GM12864 (cell line): ENCODE data around the gene SLC19A1.

ENCODE experiments used
- DNase-seq: peaks from one replicate; pipeline ENCODE4 v3.0.0-alpha.2; 2011; ENCODE audit warnings: low read depth
- H3K4me3 ChIP-seq: 2 replicates; pipeline ENCODE4 v1.5.1; 2011; ENCODE audit warnings: mild to moderate bottlenecking, low read depth, low read length, control low read depth
- CTCF ChIP-seq: IDR thresholded peaks from 2 replicates; pipeline ENCODE4 v1.5.1; 2011; ENCODE audit warnings: low read depth, mild to moderate bottlenecking, moderate library complexity, low read length, control low read depth, inconsistent platforms; ENCODE audit errors: missing control alignments

The SLC19A1 gene

GRCh38 chr21:45454926-45455673, 87.1 kb downstream of the SLC19A1 start:
- TF ChIP-seq CTCF, result no peak
- DNase-seq, result no peak
- no peak overlapping the region for H3K4me3 ChIP-seq

GRCh38 chr21:45454060-45454925, 87.9 kb downstream of the SLC19A1 start:
- no peak for DNase-seq
- no peak for TF ChIP-seq CTCF
- H3K4me3 ChIP-seq, result no peak overlapping the region

GRCh38 chr21:45453308-45453950, 88.8 kb downstream of the SLC19A1 start:
- DNase-seq, result no peak
- TF ChIP-seq CTCF, result no peak
- H3K4me3 ChIP-seq, result no peak overlapping the region

- no peak for TF ChIP-seq CTCF
- no peak overlapping the region for H3K4me3 ChIP-seq
- DNase-seq, result no peak
These were observed 89.4 kb downstream of the SLC19A1 start for GRCh38 chr21:45452696-45453307.

- H3K4me3 ChIP-seq, result no peak overlapping the region
- DNase-seq, result no peak
- no peak for TF ChIP-seq CTCF
These were observed 90.5 kb downstream of the SLC19A1 start for GRCh38 chr21:45451771-45452182.

- H3K4me3 ChIP-seq, result no peak overlapping the region
- no peak for DNase-seq
- no peak for TF ChIP-seq CTCF
These were observed 91.0 kb downstream of the SLC19A1 start for GRCh38 chr21:45451091-45451740.
